Germinal center (tissue), 1 donor: ENCODE data around the gene PTGER1.
A peak's percentile ranks its signal among the peaks of the same experiment; 100 is the strongest.
"Not testable (repeated sequence)": the region's sequence is repeated elsewhere in the genome, so short reads cannot be mapped to it uniquely, and the experiment has no call there.

ENCODE experiments used
- DNase-seq: peaks from one replicate; pipeline ENCODE4 v3.0.0; 2012; ENCODE audit warnings: mixed read lengths, low spot score

Gene PTGER1

GRCh38 chr19:14475251-14476073 lies at the start of gene PTGER1:
TSS of gene PTGER1 (minus strand) at chr19:14475354. CDS start at chr19:14474320, 1,034 bp downstream.
- no peak for DNase-seq

GRCh38 chr19:14520543-14520942 lies 45.4 kb upstream of the PTGER1 start:
- no peak for DNase-seq

GRCh38 chr19:14519860-14520407 lies 44.8 kb upstream of the PTGER1 start:
- DNase-seq: no peak

GRCh38 chr19:14519245-14519859 lies 44.2 kb upstream of the PTGER1 start:
- DNase-seq: no peak

- peak; percentile 86 for DNase-seq
Measured at GRCh38 chr19:14517840-14518505, 42.8 kb upstream of the PTGER1 start, which contains the start of gene DNAJB1. TSS of gene DNAJB1 (minus strand) at chr19:14518397. CDS start at chr19:14518349, 48 bp downstream.

- no peak for DNase-seq
Measured at GRCh38 chr19:14517446-14517839, 42.3 kb upstream of the PTGER1 start.

GRCh38 chr19:14516746-14517438 lies 41.7 kb upstream of the PTGER1 start:
- no peak for DNase-seq

GRCh38 chr19:14516048-14516534 lies 40.9 kb upstream of the PTGER1 start:
- DNase-seq: no peak

GRCh38 chr19:14515501-14516047 lies 40.4 kb upstream of the PTGER1 start:
- no peak for DNase-seq

GRCh38 chr19:14514215-14514863 lies 39.2 kb upstream of the PTGER1 start:
- no peak for DNase-seq

- DNase-seq: no peak
Measured at GRCh38 chr19:14512406-14512961, 37.3 kb upstream of the PTGER1 start.

- DNase-seq: no peak
Measured at GRCh38 chr19:14511229-14511593, 36.1 kb upstream of the PTGER1 start.

GRCh38 chr19:14510311-14511228 lies 35.4 kb upstream of the PTGER1 start:
- no peak for DNase-seq

GRCh38 chr19:14507704-14508542 lies 32.8 kb upstream of the PTGER1 start:
- no peak for DNase-seq

- DNase-seq: peak; percentile 82
Measured at GRCh38 chr19:14505488-14506239, 30.5 kb upstream of the PTGER1 start.

- not testable (repeated sequence) for DNase-seq
Measured at GRCh38 chr19:14504575-14504974, 29.4 kb upstream of the PTGER1 start.

- no peak for DNase-seq
Measured at GRCh38 chr19:14503285-14503684, 28.1 kb upstream of the PTGER1 start.
